HepG2 (cell line): Measurements from ENCODE around the gene COL4A2.

ENCODE experiments used
- DDIT3 ChIP-seq: sonication (generic); formaldehyde crosslinking; IDR thresholded peaks from 2 replicates; pipeline ENCODE4 v1.4.0; 2020; ENCODE audit warnings: mild to moderate bottlenecking, missing genetic modification reagents
- EZH2 ChIP-seq: conservative IDR thresholded peaks from 2 replicates; pipeline ENCODE4 v1.6.1; 2012; ENCODE audit warnings: mild to moderate bottlenecking, low read depth, low read length, moderate library complexity
- GABPB1 ChIP-seq: IDR thresholded peaks from 2 replicates; pipeline ENCODE4 v1.6.1; 2016; ENCODE audit warnings: mild to moderate bottlenecking, missing genetic modification reagents, moderate library complexity, missing compliant biosample characterization
- HNRNPLL ChIP-seq: fragments of 200-400 bp; formaldehyde crosslinking; IDR thresholded peaks from 2 replicates; pipeline ENCODE4 v1.6.1; 2017; ENCODE audit warnings: mild to moderate bottlenecking, low read depth, low read length; ENCODE audit not compliant: poor library complexity, severe bottlenecking
- ZFP91 ChIP-seq: sonication (generic); formaldehyde crosslinking; IDR thresholded peaks from 2 replicates; pipeline ENCODE4 v1.9.0; 2022; ENCODE audit warnings: missing genetic modification reagents, mild to moderate bottlenecking, borderline replicate concordance
- ZNF138 ChIP-seq: sonication (generic); formaldehyde crosslinking; IDR thresholded peaks from 2 replicates; pipeline ENCODE4 v1.5.0; 2020; ENCODE audit warnings: mild to moderate bottlenecking, low read depth, missing genetic modification reagents

- TF ChIP-seq EZH2, result no peak
- TF ChIP-seq ZFP91 (CRISPR knock-in tag), result no peak
- TF ChIP-seq GABPB1 (CRISPR knock-in tag), result no peak
- TF ChIP-seq DDIT3, result no peak
- TF ChIP-seq HNRNPLL, result no peak
- TF ChIP-seq ZNF138 (CRISPR knock-in tag), result no peak
Measured at GRCh38 chr13:110399801-110400200, 92.7 kb downstream of the COL4A2 start.
